ENCODE measurements around the gene RXRG.

The RXRG gene

GRCh38 chr1:165383067-165383466 is 61.9 kb downstream of the RXRG start:
- H3K4me3 ChIP-seq (ENCODE audit: low read length): no peak overlapping the region
- no peak for TF ChIP-seq ZNF274 (IDR thresholded peaks at IDR 0.05; ENCODE audit: low read depth, low read length)

- TF ChIP-seq ZNF274 (IDR thresholded peaks at IDR 0.05; ENCODE audit: low read depth, low read length): no peak
- no peak overlapping the region for H3K4me3 ChIP-seq (ENCODE audit: low read length)
These were observed 63.0 kb downstream of the RXRG start for GRCh38 chr1:165381745-165382505.

- no peak overlapping the region; the same call in 1 of the 2 replicates for H3K4me3 ChIP-seq (ENCODE audit: low read length)
- no peak for TF ChIP-seq ZNF274 (IDR thresholded peaks at IDR 0.05; ENCODE audit: low read depth, low read length)
These were observed 68.1 kb downstream of the RXRG start for GRCh38 chr1:165376811-165377311.

- no peak for TF ChIP-seq ZNF274 (IDR thresholded peaks at IDR 0.05; ENCODE audit: low read depth, low read length)
- H3K4me3 ChIP-seq (ENCODE audit: low read length): no peak overlapping the region; the same call in 1 of the 2 replicates
These were observed 68.7 kb downstream of the RXRG start for GRCh38 chr1:165376041-165376810.

- TF ChIP-seq ZNF274 (IDR thresholded peaks at IDR 0.05; ENCODE audit: low read depth, low read length): no peak
- no peak overlapping the region; the same call in 1 of the 2 replicates for H3K4me3 ChIP-seq (ENCODE audit: low read length)
These were observed 69.3 kb downstream of the RXRG start for GRCh38 chr1:165375623-165376022.

- H3K4me3 ChIP-seq (ENCODE audit: low read length): no peak overlapping the region
These were observed 73.2 kb downstream of the RXRG start for GRCh38 chr1:165371588-165372225.

DNA sequence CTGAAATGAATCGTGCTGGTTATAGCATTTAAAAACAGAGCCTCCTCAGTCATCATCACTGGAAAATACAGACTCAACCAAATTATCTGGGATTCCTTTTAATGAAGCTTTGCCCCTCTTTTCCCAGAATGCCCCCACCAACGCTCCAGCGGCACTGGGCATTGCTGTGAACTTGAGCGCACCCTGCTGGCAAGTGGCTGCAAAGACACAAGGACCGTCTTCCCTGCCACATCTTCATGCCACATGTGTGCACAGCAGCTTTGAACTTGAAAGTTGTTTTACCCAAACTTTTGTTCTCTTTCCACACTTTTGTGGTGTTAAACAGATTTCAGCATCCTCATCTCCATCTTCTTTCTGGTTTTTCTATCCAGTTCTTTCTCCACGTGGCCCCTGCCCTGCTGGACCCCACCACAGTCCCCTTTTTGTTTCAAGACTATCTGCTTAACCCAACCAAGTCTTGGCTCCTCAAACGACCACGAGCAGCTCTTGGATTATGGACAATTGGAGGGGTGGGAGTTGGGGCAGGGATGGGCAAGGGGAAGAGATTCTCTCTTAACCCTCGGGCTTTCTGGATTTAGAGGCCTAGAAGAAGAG is 75.6 kb downstream of the RXRG start:
- no peak overlapping the region for H3K4me3 ChIP-seq (ENCODE audit: low read length)
- no peak for TF ChIP-seq ZNF274 (IDR thresholded peaks at IDR 0.05; ENCODE audit: low read depth, low read length)

More at GRCh38 chr1:165371588-165372225, 73.2 kb downstream of the RXRG start:
- no peak for TF ChIP-seq ZNF274 (IDR thresholded peaks at IDR 0.05; ENCODE audit: low read depth, low read length)

DNA sequence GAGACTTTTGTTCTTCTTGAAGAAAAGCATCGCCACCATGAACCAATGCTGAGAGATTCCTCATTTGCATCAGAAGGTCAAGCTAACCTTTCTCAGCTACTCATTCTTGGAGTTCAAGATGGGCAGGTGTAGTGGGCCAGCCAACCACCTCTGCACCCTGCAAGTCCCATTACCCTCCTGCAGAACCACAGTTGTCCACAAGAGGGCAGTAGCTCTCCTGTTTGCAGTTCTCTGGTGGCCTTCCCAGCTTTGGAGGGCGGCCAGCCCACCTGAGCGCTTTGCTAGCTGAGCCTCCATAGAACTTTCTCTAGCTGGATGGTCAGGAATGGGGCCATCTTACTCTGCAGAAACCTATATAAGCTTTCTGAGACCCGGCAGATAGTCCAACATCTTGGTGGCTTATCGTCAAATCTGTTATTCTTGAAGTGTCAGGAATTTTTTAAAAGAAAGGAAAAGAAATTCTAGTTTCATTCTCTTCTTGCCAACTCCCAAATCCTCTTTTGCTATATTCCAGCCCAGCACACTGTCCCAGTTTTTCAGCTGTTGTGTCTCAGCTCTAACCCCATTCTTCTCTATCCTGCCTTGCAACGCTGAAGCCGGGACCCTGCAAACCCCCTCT is 77.4 kb downstream of the RXRG start:
- TF ChIP-seq ZNF274 (IDR thresholded peaks at IDR 0.05; ENCODE audit: low read depth, low read length): no peak
- H3K4me3 ChIP-seq (ENCODE audit: low read length): no peak overlapping the region

GRCh38 chr1:165365341-165365740 is 79.6 kb downstream of the RXRG start:
- no peak for TF ChIP-seq ZNF274 (IDR thresholded peaks at IDR 0.05; ENCODE audit: low read depth, low read length)
- H3K4me3 ChIP-seq (ENCODE audit: low read length): no peak overlapping the region

- no peak for TF ChIP-seq ZNF274 (IDR thresholded peaks at IDR 0.05; ENCODE audit: low read depth, low read length)
- H3K4me3 ChIP-seq (ENCODE audit: low read length): no peak overlapping the region
These were observed 80.3 kb downstream of the RXRG start for GRCh38 chr1:165364568-165365133.

DNA sequence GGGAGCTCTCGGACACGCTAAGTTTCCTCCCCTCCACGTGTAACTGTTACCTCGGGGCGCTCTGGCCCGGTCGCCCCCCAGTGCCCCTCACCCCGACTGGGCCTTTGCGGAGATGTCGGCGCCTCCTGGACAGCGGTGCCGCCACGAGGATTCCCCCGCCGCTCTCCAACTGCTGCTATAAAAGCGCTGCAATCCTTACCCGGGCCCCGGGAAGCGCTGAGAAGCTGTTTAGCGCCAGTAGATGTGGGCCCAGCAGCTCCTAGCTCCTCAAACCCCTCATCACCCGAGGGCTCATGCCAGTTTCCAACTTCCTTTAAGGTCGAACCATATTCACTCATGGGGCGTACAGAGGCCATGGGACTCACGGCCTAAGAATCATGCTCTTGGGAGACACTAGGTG is 88.0 kb downstream of the RXRG start:
- no peak overlapping the region for H3K4me3 ChIP-seq (ENCODE audit: low read length)
- TF ChIP-seq ZNF274 (IDR thresholded peaks at IDR 0.05; ENCODE audit: low read depth, low read length): no peak

DNA sequence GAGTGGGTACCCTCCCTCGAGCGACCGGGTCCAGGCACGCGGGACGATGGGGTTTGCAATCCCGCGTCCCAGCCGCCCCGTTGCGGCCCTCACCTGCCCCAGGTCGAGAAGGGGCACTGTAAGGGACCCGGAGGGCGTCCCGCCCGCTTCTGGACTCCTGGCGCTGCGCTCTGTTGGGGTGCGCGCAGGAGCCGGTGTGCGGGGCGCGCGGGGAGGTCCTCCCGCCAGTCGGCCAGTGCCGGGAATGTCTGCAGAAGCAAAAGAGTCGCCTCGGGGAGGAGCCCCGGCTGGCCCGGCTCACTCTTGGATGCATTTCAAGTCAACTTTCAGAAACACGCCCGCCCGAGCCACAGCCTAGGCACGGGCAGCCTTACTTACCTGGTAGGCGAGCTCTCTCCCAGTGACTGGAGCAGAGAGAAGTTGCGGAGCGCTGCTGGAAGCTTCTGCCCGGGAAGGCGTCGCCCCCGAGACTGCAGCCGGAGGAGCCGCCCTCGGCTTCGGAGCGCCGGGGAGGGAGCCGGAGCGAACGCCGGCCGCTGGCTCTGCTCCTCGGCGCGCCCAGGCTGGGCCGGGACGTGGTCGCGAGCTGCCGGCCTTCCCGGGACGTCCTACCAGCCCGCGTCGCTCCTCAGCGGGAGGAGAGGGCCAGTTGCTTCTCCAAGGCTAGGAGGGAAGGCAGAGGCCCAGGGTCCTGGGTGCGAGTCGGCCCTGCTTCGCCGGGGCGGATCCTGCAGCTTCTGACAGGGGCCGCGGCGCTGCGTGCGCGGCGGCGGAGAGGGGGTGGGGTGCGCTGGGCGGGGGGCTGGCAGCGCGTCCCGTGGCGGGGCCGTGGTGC is 88.7 kb downstream of the RXRG start, which contains the start of gene LMX1A:
LMX1A (minus strand) TSS at position 739 of the 835 bp plus-strand sequence. CDS start 1,156 bp downstream, outside the sequence.
- H3K4me3 ChIP-seq (ENCODE audit: low read length): no peak within 1 kb of the TSS
- no peak for TF ChIP-seq ZNF274 (IDR thresholded peaks at IDR 0.05; ENCODE audit: low read depth, low read length)
